Measurements from ENCODE around the gene TEX14.

DNA sequence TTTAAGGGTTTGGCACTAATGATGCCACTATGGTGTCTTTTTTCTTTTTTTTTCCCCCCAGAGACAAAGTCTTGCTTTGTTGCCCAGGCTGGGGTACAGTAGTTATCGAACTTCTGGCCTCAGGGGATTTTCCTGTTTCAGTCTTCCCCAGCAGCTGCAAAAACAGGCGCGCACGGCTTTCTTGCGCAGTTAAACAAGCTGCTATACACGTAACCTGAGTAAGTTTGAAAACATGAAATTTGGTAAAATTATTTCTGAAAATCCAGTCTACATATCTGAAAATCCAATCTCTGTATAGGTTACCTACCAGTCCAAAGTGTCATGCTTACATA, 11.8 kb downstream of the TEX14 start:
- TF ChIP-seq EZH2 (IDR thresholded peaks at IDR 0.05; ENCODE audit: insufficient read depth, poor library complexity, severe bottlenecking), result no peak
- TF ChIP-seq EZH2phosphoT487 (IDR thresholded peaks at IDR 0.05; ENCODE audit: insufficient read depth, low read depth), result no peak

All from GM23248 (cell line).